ENCODE results near the gene IL26.
"Not testable (repeated sequence)": the region's sequence is repeated elsewhere in the genome, so short reads cannot be mapped to it uniquely, and the experiment has no call there.

The IL26 gene

GRCh38 chr12:68180792-68181744 lies 44.5 kb downstream of the IL26 start:
- no peak overlapping the region for H3K27ac ChIP-seq
- no peak for TF ChIP-seq CTCF (conservative IDR thresholded peaks at IDR 0.05; ENCODE audit: low read depth)
- no peak for DNase-seq (ENCODE audit: low spot score)
- ChIA-PET POLR2A (ENCODE audit: low non-redundant PET) (interaction anchor here (0.7 kb wide), 1 partner anchor 13 kb away, joined by 3 read pairs; no protein-coding TSS in a partner anchor), CTCF (no interaction called here)

- H3K27ac ChIP-seq, result no peak overlapping the region
- POLR2A ChIA-PET (ENCODE audit: low non-redundant PET), result no interaction called here
- CTCF ChIA-PET, result interaction anchor here (0.7 kb wide), 2 partner anchors 10 to 393 kb away, joined by 3 read pairs; no protein-coding TSS in a partner anchor
- DNase-seq (ENCODE audit: low spot score), result no peak
- TF ChIP-seq CTCF (conservative IDR thresholded peaks at IDR 0.05; ENCODE audit: low read depth), result no peak
Observed at GRCh38 chr12:68178774-68179439, 46.7 kb downstream of the IL26 start.

- no peak overlapping the region for H3K27ac ChIP-seq
- ChIA-PET POLR2A (ENCODE audit: low non-redundant PET) (no interaction called here), CTCF (no interaction called here)
- no peak for DNase-seq (ENCODE audit: low spot score)
- no peak for TF ChIP-seq CTCF (conservative IDR thresholded peaks at IDR 0.05; ENCODE audit: low read depth)
Observed at GRCh38 chr12:68178184-68178583, 47.4 kb downstream of the IL26 start.

- no peak for DNase-seq (ENCODE audit: low spot score)
- TF ChIP-seq CTCF (conservative IDR thresholded peaks at IDR 0.05; ENCODE audit: low read depth), result no peak
- H3K27ac ChIP-seq, result no peak overlapping the region
- ChIA-PET CTCF (no interaction called here), POLR2A (ENCODE audit: low non-redundant PET) (no interaction called here)
Observed at GRCh38 chr12:68177562-68177961, 48.0 kb downstream of the IL26 start.

- POLR2A ChIA-PET (ENCODE audit: low non-redundant PET), result no interaction called here
- TF ChIP-seq CTCF (conservative IDR thresholded peaks at IDR 0.05; ENCODE audit: low read depth), result no peak
- H3K27ac ChIP-seq, result no peak overlapping the region
- CTCF ChIA-PET, result no interaction called here
- DNase-seq (ENCODE audit: low spot score), result no peak
Observed at GRCh38 chr12:68176257-68176656, 49.4 kb downstream of the IL26 start.

- POLR2A ChIA-PET (ENCODE audit: low non-redundant PET), result no interaction called here
- DNase-seq (ENCODE audit: low spot score), result no peak
- no peak for TF ChIP-seq CTCF (conservative IDR thresholded peaks at IDR 0.05; ENCODE audit: low read depth)
- CTCF ChIA-PET, result no interaction called here
- no peak overlapping the region for H3K27ac ChIP-seq
Observed at GRCh38 chr12:68175557-68176061, 50.0 kb downstream of the IL26 start.

GRCh38 chr12:68174761-68175160 lies 50.8 kb downstream of the IL26 start:
- POLR2A ChIA-PET (ENCODE audit: low non-redundant PET); DNase-seq (ENCODE audit: low spot score); H3K27ac ChIP-seq; CTCF ChIA-PET: not testable (repeated sequence)
